DMS 273 (cell line): ENCODE results near the gene OSBPL2.

Source experiments
- DNase-seq: peaks from one replicate; lab custom pipeline; 2025; ENCODE audit not compliant: unreplicated experiment; lab: John Stamatoyannopoulos, UW

Gene OSBPL2

DNA sequence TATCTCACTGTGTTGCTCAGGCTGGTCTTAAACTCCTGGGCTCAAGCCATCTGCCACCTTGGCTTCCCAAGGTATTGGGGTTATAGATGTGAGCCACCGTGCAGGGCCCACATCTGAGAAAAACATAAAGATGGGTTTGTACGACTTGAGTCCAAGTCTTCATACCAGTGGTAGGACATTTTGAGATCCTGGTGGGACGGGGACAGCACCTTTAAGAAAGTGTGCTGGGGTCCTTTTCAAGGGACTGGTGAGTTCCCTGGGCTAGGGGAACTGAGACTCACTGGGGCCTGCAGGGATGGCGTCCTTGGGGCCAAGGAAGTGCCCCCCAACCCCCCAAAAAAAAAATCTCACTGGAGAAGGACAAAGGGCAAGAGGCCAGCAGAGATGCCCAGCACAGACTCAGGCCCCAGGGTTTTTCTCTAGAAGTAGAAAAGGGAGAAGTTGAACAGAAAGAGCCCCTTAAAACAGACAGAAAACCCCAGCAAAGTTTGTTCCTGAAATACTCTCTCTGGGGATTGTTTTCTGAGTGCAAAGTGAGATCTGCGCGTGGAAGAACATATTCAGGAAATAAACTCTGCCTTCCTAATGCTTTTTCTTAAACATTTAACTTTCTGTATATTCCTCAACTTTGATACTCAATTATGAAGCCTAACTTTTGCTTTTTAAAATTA, 10.7 kb downstream of the OSBPL2 start:
- no peak for DNase-seq

DNA sequence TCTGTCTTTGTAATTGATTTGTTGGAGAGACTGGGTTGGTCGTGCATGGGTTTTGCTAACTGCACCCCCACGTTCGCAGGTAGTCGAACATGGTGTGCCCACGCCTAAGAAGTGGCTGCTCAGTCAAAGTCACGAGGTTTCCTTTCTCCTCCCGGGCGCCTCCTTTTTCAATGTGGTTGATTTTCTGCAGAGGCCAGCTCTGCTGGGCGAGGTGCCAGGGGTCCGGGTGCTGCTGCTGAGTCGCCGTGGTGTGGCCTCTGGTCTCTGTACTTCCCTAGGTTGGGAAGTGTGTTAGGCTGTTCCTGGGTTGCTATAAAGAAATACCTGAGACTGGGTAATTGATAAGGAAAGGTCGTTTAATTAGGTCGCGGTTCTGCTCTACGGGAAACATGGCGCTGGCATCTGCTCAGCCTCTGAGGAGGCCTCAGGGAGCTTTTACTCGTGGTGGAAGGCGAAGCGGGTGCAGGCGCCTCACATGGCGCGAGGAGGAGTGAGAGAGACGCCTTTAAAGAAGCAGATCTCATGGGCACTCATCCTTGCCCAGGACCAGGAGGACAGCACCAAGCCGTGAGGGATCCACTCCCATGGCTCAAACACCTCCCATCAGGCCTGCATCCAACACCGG, 14.1 kb downstream of the OSBPL2 start:
- DNase-seq, result no peak

DNA sequence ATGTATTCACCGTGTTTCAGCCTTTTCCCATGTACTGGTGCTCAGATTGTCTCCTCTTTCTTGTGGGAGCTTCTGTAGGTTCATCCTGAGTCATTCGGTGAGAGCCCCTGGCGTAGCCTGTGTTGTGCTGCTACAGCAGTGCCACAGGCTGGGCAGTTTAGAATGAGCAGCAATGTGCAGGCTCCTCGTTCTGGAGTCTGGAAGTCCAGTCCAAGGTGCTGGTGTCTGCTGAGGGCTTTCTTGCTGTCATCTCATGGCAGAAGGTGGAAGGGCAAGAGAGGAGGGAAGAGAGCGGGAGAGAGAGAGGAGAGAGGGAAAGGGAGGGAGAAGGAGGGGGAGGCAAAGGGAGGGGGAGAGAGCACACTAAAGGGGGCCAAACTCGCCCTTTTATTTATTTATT, 15.1 kb downstream of the OSBPL2 start:
- DNase-seq, result no peak

DNA sequence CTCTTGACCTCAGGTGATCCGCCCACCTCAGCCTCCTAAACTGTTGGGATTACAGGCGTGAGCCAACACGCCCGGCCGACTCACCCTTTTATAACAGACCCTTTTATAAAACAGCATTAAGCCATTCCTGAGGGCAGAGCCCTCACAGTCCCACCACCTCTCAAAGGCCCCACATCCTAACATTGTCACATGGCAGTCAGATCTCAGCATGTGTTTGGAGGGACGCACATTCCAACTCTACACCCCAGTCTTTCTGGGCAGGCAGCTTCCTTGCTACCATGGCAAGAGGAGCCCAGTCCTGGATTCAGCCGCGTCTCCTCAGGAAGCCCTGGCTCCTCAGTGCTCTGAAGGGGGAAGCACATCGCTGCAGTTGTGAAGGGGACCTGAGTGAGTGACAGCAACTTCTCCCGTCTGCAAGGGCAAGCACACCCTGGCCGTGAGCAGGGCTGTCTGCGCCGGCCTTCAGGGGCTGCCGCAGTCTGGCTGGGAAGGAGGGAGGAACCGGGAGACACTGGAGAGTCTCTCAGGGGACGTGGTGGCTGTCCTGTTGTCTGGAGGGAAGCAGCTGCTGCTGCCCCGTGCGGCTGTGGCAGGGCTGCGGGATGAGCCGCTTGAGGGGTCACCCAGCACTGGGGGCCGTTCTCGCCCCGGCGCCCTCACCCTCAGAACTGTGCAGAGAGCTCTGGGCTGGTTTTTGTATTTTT, 15.9 kb downstream of the OSBPL2 start:
- no peak for DNase-seq

DNA sequence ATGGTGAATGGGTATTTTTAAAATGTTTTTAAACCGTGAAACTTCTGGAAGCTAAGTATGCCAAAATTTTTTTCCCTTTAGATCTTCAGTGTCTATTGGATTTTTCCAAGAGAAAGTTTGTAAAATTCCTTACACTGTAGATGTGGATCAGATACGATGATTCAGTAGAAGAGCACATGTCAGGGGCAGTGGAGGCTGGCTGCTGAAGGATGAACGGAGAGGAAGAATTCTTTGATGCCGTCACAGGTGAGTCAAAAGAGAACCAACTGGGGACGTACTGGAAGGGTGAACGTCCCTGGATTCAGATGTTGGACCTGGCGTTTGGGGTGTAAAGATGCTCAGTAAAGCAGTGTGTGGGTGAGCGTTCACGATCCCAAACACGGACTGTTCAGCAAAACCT, 17.7 kb downstream of the OSBPL2 start:
- DNase-seq, result no peak

DNA sequence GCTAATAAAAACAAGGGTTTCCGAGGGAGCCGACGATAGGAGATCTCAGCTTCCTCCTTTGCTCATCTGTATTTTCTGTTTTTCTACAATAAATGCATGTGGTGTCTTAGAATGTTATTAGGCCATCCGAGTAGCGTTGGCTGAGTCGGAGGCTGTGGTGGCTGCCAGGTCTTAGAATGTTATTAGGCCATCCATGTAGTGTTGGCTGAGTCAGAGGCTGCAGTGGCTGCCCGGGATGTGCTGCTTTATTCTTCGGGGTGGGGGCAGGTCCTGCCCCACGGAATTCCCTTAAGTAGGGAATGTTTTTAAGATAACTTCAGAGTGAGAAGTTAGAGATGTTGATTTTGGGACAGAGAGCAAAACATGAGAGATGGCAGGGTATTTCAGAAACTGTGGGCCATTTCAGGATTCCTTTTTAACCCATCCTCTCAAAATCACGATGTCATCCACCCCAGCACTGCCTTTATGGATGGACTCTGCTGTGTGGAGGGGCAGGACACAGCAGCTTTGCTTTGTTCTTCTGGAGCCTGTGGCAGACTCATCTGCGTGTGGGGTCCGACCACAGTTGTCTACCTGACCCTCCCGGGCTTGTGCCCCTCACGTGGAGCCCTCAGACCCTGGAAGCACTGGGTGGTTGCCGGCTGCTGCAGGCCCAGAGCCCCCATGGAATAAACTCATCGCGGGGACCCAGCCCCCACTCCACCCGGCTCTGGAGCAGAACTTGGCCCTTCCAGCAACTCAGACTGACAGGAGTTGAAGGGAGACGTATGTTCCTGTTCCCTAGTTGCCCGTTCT, 20.4 kb downstream of the OSBPL2 start:
- DNase-seq, result no peak

DNA sequence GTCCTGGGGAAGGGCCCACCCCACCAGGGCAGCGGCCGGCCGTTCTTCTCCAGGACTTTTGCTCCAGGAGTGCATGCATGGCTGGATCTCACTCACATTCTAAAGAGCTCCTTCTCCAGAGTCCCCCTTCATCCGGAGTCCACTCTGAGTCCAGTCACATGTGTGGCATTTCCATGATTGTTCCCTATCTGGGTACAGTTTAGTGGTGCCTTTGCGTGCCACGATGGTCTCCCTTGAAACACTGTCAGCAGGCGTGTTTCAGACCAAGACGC, 20.9 kb downstream of the OSBPL2 start:
- no peak for DNase-seq

DNA sequence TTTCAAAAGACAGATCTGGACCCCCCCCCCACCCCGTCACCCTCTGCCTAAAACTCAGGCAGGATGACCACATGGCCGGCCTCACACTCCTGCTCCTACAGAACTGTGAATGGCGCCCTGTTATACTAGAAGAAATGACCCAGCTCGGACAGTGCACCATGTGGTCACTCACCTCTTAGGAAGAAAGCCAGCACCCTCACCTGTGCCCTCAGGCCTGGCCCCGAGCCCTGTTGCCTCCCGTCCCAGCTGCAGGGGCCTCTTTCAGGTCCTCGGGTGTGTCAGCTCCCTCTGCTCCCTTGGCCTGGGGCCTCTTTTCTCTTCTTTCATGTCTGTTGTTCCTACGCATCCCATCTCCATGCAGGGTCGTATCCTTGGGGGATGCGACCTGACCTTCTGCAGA, 23.7 kb downstream of the OSBPL2 start:
- no peak for DNase-seq

DNA sequence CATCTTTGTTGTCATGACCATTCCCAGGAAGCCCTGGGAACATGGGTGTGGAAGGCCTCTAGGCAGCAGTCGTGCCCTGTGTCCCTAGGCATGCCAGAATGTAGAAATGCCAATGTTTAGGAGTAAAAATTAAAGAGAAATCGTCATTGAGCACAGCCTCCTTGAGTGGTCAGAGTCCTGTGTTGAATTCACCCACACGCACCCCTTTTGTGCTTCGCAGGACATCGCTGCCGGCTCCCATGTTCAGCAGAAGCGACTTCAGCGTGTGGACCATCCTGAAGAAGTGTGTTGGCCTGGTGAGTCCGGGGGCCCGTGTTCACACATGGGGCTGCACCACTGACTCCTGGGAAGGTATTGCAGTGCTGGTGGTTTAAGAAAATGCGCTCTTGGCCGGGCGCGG, 25.1 kb downstream of the OSBPL2 start:
- DNase-seq, result no peak

DNA sequence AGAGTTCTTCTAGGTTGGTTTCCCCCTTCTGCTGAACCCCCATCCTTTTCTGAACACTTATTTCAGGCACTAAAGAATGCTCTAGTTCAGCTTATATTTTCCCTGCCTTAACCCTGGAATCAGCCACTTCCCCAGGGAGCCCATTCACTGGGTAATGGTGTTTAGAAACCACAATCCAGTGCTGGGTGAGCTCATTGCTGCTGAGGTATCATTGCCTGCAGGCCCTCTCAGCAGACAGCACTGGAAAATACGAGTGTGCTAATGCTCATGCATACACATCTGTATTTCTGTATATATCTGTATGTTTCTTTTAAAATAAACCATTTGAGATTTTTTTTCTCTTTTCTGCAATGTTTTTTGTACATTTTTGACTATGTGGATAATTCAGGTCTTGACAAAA, 27.0 kb downstream of the OSBPL2 start:
- no peak for DNase-seq

DNA sequence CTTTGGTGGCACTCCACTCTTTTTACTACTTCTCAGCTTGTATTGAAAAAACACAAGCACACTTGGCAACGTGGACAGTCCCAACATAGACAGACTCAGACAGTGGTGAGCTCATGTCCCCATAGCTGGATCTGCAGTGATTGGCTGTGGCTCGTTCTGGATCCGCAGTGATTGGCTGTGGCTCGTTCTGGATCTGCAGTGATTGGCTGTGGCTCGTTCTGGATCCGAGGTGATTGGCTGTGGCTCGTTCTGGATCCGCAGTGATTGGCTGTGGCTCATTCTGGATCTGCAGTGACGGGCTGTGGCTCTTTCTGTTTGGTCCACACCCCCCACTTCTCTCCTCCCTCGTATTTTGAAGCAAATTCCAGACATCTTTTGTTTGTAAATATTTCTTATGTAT, 28.0 kb downstream of the OSBPL2 start:
- DNase-seq, result no peak

DNA sequence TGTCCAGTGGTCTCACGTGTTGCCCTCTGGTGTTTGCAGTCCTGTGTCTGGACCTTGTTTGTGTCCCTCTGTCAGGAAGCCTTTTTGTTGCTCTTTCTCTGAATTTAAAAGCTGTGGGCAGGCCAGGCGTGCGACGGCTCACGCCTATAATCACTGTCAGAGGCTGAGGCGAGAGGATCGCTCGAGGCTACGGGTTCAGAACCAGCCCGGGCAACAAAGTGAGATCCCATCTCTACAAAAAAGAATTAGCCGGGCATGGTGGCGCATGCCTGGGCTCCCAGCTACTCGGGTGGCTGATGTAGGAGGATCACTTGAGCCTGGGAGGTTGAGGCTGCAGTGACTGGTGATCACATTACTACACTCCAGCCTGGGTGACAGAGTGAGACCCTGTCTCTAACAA, 28.5 kb downstream of the OSBPL2 start:
- DNase-seq, result no peak

DNA sequence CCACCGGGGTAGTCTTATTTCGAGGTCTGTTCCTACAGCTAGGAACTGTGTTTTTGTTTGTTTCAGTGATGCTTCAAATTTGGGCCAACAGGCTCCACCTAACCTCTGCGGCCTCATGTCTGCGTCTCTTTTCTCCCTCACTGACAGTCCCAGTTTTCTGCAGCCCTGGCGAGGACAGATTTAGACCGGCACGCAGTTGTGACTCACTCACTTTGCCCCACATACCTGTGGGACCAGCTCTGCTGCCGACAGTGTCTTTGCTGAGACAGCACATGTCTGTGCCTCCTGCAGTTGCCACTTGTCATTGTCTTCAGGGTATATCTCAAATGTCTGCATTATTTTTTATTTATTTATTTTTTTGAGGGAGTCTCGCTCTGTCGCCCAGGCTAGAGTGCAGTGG, 29.2 kb downstream of the OSBPL2 start:
- no peak for DNase-seq

DNA sequence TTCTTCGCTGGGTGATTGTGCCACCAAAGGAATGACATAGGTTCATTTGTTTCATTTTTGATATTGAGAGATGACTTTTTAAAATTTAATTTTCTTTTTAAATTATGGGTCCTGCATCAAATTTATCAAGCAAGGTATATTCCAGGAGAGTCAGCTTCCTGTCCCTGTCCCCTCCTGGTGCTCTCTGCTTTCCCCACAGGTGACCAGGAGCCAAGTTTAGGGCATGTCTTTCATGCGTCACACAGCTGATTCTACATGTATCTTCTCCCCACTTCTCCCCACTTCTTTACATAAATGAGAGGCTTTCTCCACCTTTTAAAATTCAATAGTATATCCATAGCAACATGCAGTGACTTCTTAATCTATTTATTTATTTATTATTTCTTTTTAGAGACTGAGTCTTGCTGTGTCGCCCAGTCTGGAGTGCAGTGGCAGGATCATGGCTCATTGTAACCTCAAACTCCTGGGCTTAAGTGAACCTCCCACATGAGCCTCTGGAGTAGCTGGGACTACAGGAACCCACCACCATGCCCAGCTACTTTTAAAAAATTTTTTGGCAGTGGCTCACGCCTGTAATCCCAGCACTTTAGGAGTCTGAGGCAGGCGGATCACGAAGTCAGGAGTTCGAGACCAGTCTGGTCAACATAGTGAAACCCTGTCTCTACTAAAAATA, 30.0 kb downstream of the OSBPL2 start:
- no peak for DNase-seq

DNA sequence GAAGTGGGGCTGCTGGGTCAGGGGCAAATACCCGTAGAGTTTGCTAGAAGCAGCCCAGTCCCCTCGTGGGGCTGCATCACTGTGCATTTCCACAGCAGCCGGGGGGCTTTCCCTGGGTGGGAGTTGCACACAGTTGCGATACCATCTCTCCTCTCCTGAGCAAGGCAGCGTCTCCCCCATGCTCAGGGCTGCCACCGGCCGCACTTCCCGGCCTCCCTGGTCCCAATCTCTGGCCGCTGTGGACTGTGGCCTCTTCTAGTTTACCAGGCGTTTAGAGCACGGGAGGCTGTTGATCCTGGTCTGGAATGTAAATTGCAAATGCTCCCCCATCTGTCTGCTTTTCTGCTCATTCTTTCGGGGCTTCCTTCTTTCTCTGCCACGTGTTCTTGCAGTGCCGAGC, 31.1 kb downstream of the OSBPL2 start:
- DNase-seq, result peak; percentile 47

DNA sequence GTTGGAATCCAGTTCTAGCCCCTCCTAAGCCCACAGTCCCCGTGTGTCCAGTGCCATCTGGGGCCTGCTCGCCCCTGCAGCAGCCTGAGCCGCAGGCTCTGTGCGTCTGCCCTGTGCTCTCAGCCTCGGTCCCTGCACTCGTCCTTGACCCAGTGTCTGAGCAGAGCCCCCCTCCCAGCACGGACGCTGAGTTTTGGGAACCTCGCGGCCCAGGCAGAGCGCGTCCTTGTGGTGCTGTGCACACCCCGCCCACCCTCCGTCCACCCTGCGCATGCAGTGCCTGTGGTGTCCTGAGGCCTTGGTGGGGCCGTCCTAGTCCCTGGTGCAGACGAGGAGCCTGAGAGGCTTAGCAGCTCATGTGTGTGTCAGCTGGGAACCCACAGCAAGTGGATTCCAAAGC, 31.6 kb downstream of the OSBPL2 start:
- no peak for DNase-seq

DNA sequence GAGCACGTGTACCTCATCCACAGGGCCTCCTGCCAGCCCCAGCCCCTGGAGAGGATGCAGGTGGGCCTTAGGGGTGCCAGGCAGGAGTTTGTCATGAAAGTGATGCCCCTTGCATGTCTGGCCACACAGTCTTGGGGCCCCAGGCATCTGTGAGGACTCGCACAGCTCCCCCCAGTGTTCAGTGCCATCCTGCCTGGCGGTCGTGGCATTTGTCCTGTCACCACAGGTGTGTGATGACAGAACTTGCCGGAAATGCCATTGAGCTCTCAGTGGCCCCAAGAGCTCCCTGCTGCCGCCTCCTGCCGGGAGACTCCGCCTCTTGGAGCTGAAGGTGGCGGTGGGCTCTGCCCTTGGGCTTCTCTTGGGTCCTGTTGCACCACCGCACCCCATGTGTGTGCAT, 33.9 kb downstream of the OSBPL2 start:
- DNase-seq, result no peak

DNA sequence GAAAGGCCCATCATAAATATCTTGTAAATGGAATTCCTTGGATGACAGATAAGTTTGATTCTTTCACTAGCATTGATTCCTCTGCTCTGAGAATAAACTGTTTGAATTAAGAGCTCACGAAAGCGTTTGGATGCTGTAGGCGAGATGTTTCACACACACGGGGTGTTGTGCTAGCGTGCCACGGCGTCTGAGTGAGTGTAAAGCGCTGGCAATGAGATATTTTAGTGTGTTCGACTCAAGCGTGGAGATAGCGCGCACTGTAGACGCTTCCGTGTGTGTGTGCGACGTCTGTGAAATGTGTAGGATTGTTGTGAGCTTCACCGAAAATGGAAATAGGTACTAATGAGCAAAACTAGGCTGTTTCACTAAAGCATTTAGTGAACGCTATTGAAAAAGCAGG, 35.1 kb downstream of the OSBPL2 start:
- DNase-seq, result no peak

DNA sequence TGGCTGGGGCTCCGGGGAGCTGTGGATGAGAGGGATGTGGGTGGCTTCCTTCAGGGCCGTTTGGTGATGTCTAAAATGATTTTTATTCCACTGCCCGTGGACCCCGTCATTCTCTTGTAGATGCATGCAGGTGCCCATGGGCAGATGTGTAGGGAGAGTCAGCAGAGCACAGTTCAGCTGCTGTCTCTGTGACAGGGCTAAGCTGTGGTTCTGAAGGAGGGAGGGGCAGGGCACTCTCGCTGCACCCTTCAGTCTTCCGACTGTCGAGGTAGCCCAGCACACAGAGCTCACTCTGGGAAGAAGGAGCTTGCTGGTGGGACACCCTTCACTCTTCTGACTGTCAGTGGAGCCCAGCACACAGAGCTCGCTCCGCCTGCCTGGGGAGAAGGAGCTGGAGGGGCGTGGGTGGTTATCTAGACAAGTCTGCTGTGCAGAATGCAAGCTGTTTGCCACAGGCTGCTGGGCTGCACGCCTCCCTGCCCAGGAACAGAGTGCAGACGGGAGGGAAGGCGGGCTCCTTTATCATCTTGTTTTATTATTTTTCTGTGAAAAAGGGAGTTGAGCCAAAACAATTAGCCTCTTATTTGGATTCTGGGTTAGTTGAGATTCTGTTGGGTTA, 36.1 kb downstream of the OSBPL2 start:
- peak; percentile 30 for DNase-seq

DNA sequence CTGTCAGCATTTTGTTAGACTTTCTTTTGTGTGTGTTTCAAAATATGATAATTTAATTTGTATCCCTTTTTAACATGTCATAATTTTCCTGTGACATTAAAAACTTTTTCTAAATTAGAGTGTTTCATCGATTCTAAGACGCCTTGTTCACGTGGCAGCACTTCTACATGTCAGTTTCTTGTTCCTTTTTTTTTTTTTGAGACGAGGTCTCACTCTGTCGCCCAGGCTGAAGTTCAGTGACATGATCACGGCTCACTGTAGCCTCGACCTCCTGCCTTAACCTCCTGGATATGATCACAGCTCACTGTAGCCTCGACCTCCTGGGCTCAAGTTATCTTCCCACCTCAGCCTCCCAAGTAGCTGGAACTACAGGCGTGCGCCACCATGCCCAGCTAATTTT, 36.9 kb downstream of the OSBPL2 start:
- no peak for DNase-seq

DNA sequence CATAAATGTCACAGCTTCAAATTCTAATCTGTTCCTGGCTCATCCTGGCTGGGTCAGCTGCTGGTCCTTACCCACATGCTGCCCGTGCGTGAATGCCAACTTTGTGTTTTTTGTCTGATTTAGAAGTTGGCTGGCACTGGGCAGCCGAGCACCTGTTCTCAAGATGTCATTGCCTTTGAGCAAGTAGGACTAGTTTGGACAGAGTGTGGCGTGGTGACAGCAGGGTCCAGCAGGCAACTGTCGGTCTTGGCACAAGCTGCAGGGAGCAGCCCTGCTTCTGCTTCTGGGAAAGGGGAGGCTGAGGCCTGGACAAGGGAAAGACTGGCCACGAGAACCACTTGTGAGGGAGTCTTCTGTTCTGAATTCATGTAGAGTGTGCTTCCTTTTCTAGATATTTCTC, 38.1 kb downstream of the OSBPL2 start:
- no peak for DNase-seq
